ENCODE data around the gene ADAMTS13. TPM values are rescaled to one million over a fixed set of nuclear protein-coding genes. Genes with fewer than 3 reads are reported as not detected.
A peak's percentile ranks its signal among the peaks of the same experiment; 100 is the strongest.

The ADAMTS13 gene
- total RNA-seq, 1 experiment from 2014 or later: 12.0 TPM

GRCh38 chr9:133461975-133462374, 39.8 kb downstream of the ADAMTS13 start:
- DNase-seq (ENCODE audit: low spot score): peak; percentile 10
- TF ChIP-seq SMAD3 (CRISPR knock-in tag; IDR thresholded peaks at IDR 0.05; ENCODE audit: borderline replicate concordance): no peak
- TF ChIP-seq, protein P1, sequence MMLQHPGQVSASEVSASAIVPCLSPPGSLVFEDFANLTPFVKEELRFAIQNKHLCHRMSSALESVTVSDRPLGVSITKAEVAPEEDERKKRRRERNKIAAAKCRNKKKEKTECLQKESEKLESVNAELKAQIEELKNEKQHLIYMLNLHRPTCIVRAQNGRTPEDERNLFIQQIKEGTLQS (CRISPR knock-in tag; conservative IDR thresholded peaks at IDR 0.05): no peak
- no peak for TF ChIP-seq ZBTB43 (CRISPR knock-in tag; IDR thresholded peaks at IDR 0.05)
- TF ChIP-seq NFATC4 (CRISPR knock-in tag; IDR thresholded peaks at IDR 0.05): no peak
- TF ChIP-seq ESRRA (CRISPR knock-in tag; IDR thresholded peaks at IDR 0.05; ENCODE audit: borderline replicate concordance): no peak
- no peak for TF ChIP-seq E2F1 (CRISPR knock-in tag; IDR thresholded peaks at IDR 0.05)
- TF ChIP-seq ZNF219 (CRISPR knock-in tag; IDR thresholded peaks at IDR 0.05; ENCODE audit: borderline replicate concordance): no peak
- TF ChIP-seq ATF2 (CRISPR knock-in tag; IDR thresholded peaks at IDR 0.05; ENCODE audit: borderline replicate concordance, low read depth): no peak
- no peak for TF ChIP-seq ZNF425 (CRISPR knock-in tag; conservative IDR thresholded peaks at IDR 0.05)
- TF ChIP-seq GABPB1 (CRISPR knock-in tag; IDR thresholded peaks at IDR 0.05): no peak
- TF ChIP-seq ZNF232 (CRISPR knock-in tag; IDR thresholded peaks at IDR 0.05): no peak
- TF ChIP-seq, protein P2, sequence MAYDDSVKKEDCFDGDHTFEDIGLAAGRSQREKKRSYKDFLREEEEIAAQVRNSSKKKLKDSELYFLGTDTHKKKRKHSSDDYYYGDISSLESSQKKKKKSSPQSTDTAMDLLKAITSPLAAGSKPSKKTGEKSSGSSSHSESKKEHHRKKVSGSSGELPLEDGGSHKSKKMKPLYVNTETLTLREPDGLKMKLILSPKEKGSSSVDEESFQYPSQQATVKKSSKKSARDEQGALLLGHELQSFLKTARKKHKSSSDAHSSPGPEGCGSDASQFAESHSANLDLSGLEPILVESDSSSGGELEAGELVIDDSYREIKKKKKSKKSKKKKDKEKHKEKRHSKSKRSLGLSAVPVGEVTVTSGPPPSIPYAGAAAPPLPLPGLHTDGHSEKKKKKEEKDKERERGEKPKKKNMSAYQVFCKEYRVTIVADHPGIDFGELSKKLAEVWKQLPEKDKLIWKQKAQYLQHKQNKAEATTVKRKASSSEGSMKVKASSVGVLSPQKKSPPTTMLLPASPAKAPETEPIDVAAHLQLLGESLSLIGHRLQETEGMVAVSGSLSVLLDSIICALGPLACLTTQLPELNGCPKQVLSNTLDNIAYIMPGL (CRISPR knock-in tag; IDR thresholded peaks at IDR 0.05): no peak
- no peak for TF ChIP-seq NR1H2 (CRISPR knock-in tag; IDR thresholded peaks at IDR 0.05)
- TF ChIP-seq IRF1 (CRISPR knock-in tag; IDR thresholded peaks at IDR 0.05): no peak
- TF ChIP-seq OVOL2 (CRISPR knock-in tag; IDR thresholded peaks at IDR 0.05; ENCODE audit: borderline replicate concordance): no peak
- TF ChIP-seq ERG (CRISPR knock-in tag; IDR thresholded peaks at IDR 0.05): no peak
- TF ChIP-seq GTF2I (CRISPR knock-in tag; conservative IDR thresholded peaks at IDR 0.05): no peak
- TF ChIP-seq SOX15 (CRISPR knock-in tag; IDR thresholded peaks at IDR 0.05): no peak
- no peak for TF ChIP-seq SMAD4 (CRISPR knock-in tag; IDR thresholded peaks at IDR 0.05)
- TF ChIP-seq CREM (CRISPR knock-in tag; IDR thresholded peaks at IDR 0.05): no peak
- Mint-ChIP-seq H3K4me3 (no peak overlapping the region), H3K9me3 (no peaks in the 10 kb centered on the region), H3K36me3 (peaks cover 4% of the 10 kb centered on the region; the same call in 1 of the 2 replicates), H3K27ac (no peak overlapping the region), H3K4me1 (peaks cover 31% of the 10 kb centered on the region), H3K27me3 (ENCODE audit: low read depth) (no peaks in the 10 kb centered on the region)
- no peak for ATAC-seq
- POLR2A ChIA-PET: no interaction called here
- CTCF ChIA-PET: interaction anchor here (1.3 to 3.3 kb wide), 2 partner anchors 25 to 40 kb away, joined by 6 to 25 read pairs; partner anchors contain the start of gene ADAMTS13
